HUES6 (cell line): ENCODE measurements around the gene ACLY.

Source experiments
- H3K27ac ChIP-seq: 2 replicates; pipeline ENCODE4 v1.7.0; 2013; ENCODE audit warnings: low read depth, mild to moderate bottlenecking, low read length, inconsistent platforms
- H3K27me3 ChIP-seq: 2 replicates; pipeline ENCODE4 v1.6.1; 2013; ENCODE audit warnings: low read length; ENCODE audit not compliant: control insufficient read depth, insufficient read depth
- H3K36me3 ChIP-seq: 2 replicates; pipeline ENCODE4 v1.6.1; 2013; ENCODE audit warnings: low read length; ENCODE audit not compliant: control insufficient read depth, insufficient read depth
- H3K4me1 ChIP-seq: 2 replicates; pipeline ENCODE4 v1.6.1; 2013; ENCODE audit warnings: low read length; ENCODE audit not compliant: control insufficient read depth, insufficient read depth
- H3K4me3 ChIP-seq: 2 replicates; pipeline ENCODE4 v1.5.1; 2013; ENCODE audit warnings: low read depth, low read length
- H3K9ac ChIP-seq: one replicate; pipeline ENCODE4 v1.6.1; 2013; ENCODE audit warnings: mild to moderate bottlenecking, low read length
- H3K9me3 ChIP-seq: 2 replicates; pipeline ENCODE4 v1.6.1; 2013; ENCODE audit warnings: low read depth, low read length; ENCODE audit not compliant: control insufficient read depth, insufficient read depth

ACLY gene

GRCh38 chr17:41823141-41823524 lies 95.6 kb downstream of the ACLY start:
- Histone ChIP-seq H3K36me3 (peaks cover 62% of the 10 kb centered on the region), H3K9me3 (no peaks in the 10 kb centered on the region), H3K4me1 (peaks cover 10% of the 10 kb centered on the region), H3K4me3 (no peak overlapping the region), H3K27ac (no peak overlapping the region), H3K27me3 (no peaks in the 10 kb centered on the region), H3K9ac (no peak overlapping the region)

- H3K36me3 ChIP-seq, result peaks cover 60% of the 10 kb centered on the region
- H3K27me3 ChIP-seq, result no peaks in the 10 kb centered on the region
- H3K4me3 ChIP-seq, result no peak overlapping the region
- H3K27ac ChIP-seq, result no peak overlapping the region
- no peaks in the 10 kb centered on the region for H3K9me3 ChIP-seq
- H3K4me1 ChIP-seq, result peaks cover 10% of the 10 kb centered on the region
- no peak overlapping the region for H3K9ac ChIP-seq
Observed at GRCh38 chr17:41822216-41823140, 96.3 kb downstream of the ACLY start.

GRCh38 chr17:41821776-41822175 lies 97.0 kb downstream of the ACLY start:
- Histone ChIP-seq H3K27ac (no peak overlapping the region), H3K4me3 (no peak overlapping the region), H3K36me3 (peaks cover 64% of the 10 kb centered on the region), H3K27me3 (no peaks in the 10 kb centered on the region), H3K9me3 (no peaks in the 10 kb centered on the region), H3K9ac (no peak overlapping the region), H3K4me1 (peaks cover 10% of the 10 kb centered on the region)

GRCh38 chr17:41818024-41818423 lies 100.7 kb downstream of the ACLY start:
- Histone ChIP-seq H3K27ac (no peak overlapping the region), H3K9ac (no peak overlapping the region), H3K9me3 (no peaks in the 10 kb centered on the region), H3K36me3 (peaks cover 44% of the 10 kb centered on the region), H3K27me3 (no peaks in the 10 kb centered on the region), H3K4me1 (peaks cover 18% of the 10 kb centered on the region), H3K4me3 (no peak overlapping the region)
